Gastroesophageal sphincter (tissue), 3 donors: ENCODE data around the gene PHOX2A.

Experiments
- EP300 ChIP-seq: sonication (generic); formaldehyde crosslinking; IDR thresholded peaks from one replicate; pipeline ENCODE4 v1.6.1; 2017; ENCODE audit warnings: antibody characterized with exemption, mild to moderate bottlenecking
- POLR2A ChIP-seq, 2 donors: fragments of 450-650 bp; IDR thresholded peaks; one replicate each; pipeline ENCODE4 v1.6.1; 2017; ENCODE audit warnings: antibody characterized with exemption in 2 of 2, mild to moderate bottlenecking in 2 of 2, moderate library complexity in 1 of 2
- POLR2AphosphoS5 ChIP-seq: sonication (generic); formaldehyde crosslinking; IDR thresholded peaks from one replicate; pipeline ENCODE4 v1.6.1; 2017; ENCODE audit warnings: antibody characterized with exemption
- TF ChIP-seq, protein P1 (sequence below), 4 experiments: fragments of 200-600 bp in 2 of 4; fragments of 450-650 bp in 2 of 4; sonication (generic) in 1 of 4; IDR thresholded peaks; one replicate each; pipeline ENCODE4 v1.5.1; 2017 to 2019; ENCODE audit warnings: antibody characterized with exemption in 4 of 4, mild to moderate bottlenecking in 2 of 4, moderate library complexity in 2 of 4

DNA sequence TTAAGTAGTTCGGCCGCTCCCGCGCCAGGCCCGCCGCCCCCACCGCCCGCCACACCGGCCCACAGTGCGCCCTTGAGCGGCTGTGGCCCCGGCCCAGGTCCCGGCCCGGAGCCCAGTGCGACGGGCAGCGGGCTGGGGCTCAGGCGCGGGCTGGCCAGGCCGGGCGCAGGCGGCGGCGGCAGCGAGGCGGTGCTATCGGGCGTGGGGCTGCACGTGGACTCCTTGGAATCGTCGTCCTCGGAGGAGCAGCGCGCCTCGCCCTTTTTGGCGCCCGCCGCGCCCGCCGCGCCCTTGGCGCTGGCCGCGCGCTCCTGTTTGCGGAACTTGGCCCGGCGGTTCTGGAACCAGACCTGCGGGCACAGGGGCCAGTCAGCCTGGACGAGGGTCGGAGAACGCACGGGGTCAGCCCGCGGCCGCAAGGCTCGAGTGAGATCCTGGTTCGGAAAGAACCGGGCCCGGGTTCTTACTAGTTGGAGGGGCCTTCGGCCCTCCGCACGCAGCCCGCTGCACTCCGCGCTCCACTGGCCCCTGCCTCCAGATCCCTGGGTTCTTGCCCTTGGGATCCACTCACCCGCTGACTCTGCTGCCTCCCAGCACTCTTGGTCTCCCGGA is 4.0 kb downstream of the PHOX2A start:
- TF ChIP-seq, protein P1, sequence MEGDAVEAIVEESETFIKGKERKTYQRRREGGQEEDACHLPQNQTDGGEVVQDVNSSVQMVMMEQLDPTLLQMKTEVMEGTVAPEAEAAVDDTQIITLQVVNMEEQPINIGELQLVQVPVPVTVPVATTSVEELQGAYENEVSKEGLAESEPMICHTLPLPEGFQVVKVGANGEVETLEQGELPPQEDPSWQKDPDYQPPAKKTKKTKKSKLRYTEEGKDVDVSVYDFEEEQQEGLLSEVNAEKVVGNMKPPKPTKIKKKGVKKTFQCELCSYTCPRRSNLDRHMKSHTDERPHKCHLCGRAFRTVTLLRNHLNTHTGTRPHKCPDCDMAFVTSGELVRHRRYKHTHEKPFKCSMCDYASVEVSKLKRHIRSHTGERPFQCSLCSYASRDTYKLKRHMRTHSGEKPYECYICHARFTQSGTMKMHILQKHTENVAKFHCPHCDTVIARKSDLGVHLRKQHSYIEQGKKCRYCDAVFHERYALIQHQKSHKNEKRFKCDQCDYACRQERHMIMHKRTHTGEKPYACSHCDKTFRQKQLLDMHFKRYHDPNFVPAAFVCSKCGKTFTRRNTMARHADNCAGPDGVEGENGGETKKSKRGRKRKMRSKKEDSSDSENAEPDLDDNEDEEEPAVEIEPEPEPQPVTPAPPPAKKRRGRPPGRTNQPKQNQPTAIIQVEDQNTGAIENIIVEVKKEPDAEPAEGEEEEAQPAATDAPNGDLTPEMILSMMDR (IDR thresholded peaks at IDR 0.05), result peak in 2 of 4 experiments; percentile 48 to 56
- no peak for TF ChIP-seq EP300
- peak; percentile 25 for TF ChIP-seq POLR2AphosphoS5
- TF ChIP-seq POLR2A (IDR thresholded peaks at IDR 0.05), result peak in 1 of 2 donors; percentile 31
